ENCODE data around the gene KCNJ5.

DNA sequence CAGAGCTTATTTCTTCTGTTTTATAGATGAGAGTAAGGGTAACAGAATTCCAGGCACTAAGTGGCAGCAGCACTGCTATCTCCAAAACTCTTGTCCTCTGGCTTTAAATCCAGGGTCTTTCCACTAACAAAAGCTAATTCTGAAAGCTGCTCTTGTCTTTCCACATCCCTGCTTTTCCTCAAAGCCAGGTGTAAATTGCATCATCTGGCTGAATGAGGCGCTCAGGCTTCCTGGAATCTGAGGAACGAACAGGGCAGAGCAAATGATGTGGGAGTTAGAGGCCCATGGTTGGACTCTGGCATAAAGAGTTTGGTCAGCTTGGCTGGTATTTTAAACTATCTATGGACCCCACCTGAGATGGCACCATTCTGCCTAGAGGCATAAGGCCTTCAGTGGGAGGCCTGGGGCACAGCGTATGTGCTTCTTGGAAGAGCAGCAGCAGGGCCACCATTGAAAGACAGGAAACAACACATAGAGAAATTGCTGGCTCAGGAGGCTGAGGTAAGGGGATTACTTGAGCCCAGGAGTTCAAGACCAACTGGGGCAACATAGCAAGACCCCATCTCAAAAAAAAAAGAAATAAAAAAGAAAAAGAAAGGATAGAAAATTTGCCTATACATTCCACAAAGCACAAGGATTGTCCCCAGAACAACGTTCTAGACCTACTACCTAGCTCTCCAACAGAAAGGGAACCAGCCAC, 1.9 kb downstream of the KCNJ5 start:
- TF ChIP-seq, protein P1, sequence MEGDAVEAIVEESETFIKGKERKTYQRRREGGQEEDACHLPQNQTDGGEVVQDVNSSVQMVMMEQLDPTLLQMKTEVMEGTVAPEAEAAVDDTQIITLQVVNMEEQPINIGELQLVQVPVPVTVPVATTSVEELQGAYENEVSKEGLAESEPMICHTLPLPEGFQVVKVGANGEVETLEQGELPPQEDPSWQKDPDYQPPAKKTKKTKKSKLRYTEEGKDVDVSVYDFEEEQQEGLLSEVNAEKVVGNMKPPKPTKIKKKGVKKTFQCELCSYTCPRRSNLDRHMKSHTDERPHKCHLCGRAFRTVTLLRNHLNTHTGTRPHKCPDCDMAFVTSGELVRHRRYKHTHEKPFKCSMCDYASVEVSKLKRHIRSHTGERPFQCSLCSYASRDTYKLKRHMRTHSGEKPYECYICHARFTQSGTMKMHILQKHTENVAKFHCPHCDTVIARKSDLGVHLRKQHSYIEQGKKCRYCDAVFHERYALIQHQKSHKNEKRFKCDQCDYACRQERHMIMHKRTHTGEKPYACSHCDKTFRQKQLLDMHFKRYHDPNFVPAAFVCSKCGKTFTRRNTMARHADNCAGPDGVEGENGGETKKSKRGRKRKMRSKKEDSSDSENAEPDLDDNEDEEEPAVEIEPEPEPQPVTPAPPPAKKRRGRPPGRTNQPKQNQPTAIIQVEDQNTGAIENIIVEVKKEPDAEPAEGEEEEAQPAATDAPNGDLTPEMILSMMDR (IDR thresholded peaks at IDR 0.05 in 2 of 3, conservative IDR thresholded peaks at IDR 0.05 in 1 of 3; ENCODE audit: control insufficient read depth in 2 of 3, extremely low read depth in 1 of 3, insufficient read depth in 1 of 3, low read depth in 3 of 3, low read length in 3 of 3) = no peak
- TF ChIP-seq, protein P2, sequence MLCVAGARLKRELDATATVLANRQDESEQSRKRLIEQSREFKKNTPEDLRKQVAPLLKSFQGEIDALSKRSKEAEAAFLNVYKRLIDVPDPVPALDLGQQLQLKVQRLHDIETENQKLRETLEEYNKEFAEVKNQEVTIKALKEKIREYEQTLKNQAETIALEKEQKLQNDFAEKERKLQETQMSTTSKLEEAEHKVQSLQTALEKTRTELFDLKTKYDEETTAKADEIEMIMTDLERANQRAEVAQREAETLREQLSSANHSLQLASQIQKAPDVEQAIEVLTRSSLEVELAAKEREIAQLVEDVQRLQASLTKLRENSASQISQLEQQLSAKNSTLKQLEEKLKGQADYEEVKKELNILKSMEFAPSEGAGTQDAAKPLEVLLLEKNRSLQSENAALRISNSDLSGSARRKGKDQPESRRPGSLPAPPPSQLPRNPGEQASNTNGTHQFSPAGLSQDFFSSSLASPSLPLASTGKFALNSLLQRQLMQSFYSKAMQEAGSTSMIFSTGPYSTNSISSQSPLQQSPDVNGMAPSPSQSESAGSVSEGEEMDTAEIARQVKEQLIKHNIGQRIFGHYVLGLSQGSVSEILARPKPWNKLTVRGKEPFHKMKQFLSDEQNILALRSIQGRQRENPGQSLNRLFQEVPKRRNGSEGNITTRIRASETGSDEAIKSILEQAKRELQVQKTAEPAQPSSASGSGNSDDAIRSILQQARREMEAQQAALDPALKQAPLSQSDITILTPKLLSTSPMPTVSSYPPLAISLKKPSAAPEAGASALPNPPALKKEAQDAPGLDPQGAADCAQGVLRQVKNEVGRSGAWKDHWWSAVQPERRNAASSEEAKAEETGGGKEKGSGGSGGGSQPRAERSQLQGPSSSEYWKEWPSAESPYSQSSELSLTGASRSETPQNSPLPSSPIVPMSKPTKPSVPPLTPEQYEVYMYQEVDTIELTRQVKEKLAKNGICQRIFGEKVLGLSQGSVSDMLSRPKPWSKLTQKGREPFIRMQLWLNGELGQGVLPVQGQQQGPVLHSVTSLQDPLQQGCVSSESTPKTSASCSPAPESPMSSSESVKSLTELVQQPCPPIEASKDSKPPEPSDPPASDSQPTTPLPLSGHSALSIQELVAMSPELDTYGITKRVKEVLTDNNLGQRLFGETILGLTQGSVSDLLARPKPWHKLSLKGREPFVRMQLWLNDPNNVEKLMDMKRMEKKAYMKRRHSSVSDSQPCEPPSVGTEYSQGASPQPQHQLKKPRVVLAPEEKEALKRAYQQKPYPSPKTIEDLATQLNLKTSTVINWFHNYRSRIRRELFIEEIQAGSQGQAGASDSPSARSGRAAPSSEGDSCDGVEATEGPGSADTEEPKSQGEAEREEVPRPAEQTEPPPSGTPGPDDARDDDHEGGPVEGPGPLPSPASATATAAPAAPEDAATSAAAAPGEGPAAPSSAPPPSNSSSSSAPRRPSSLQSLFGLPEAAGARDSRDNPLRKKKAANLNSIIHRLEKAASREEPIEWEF (IDR thresholded peaks at IDR 0.05; ENCODE audit: insufficient replicate concordance, low read depth, low read length) = no peak
- TF ChIP-seq CHD4 (IDR thresholded peaks at IDR 0.05) (no peak), POLR2AphosphoS5 (IDR thresholded peaks at IDR 0.05; ENCODE audit: low read length) (no peak), POLR2A (IDR thresholded peaks at IDR 0.05; ENCODE audit: low read depth, low read length) (no peak), GABPA (IDR thresholded peaks at IDR 0.05; ENCODE audit: low read depth) (no peak), NFYB (IDR thresholded peaks at IDR 0.05; ENCODE audit: insufficient read depth, low read depth, low read length) (no peak), CEBPB (IDR thresholded peaks at IDR 0.05; ENCODE audit: borderline replicate concordance in 1 of 2, low read depth in 2 of 2, low read length in 2 of 2) (no peak)
- TF ChIP-seq, protein P3, sequence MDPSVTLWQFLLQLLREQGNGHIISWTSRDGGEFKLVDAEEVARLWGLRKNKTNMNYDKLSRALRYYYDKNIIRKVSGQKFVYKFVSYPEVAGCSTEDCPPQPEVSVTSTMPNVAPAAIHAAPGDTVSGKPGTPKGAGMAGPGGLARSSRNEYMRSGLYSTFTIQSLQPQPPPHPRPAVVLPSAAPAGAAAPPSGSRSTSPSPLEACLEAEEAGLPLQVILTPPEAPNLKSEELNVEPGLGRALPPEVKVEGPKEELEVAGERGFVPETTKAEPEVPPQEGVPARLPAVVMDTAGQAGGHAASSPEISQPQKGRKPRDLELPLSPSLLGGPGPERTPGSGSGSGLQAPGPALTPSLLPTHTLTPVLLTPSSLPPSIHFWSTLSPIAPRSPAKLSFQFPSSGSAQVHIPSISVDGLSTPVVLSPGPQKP (IDR thresholded peaks at IDR 0.05; ENCODE audit: low read depth, low read length) = no peak
- TF ChIP-seq, protein P4, sequence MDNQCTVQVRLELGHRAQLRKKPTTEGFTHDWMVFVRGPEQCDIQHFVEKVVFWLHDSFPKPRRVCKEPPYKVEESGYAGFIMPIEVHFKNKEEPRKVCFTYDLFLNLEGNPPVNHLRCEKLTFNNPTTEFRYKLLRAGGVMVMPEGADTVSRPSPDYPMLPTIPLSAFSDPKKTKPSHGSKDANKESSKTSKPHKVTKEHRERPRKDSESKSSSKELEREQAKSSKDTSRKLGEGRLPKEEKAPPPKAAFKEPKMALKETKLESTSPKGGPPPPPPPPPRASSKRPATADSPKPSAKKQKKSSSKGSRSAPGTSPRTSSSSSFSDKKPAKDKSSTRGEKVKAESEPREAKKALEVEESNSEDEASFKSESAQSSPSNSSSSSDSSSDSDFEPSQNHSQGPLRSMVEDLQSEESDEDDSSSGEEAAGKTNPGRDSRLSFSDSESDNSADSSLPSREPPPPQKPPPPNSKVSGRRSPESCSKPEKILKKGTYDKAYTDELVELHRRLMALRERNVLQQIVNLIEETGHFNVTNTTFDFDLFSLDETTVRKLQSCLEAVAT (IDR thresholded peaks at IDR 0.05) = no peak
